PC-3 (cell line): ENCODE results near the gene MRPL46.

ENCODE experiments used
- EZH2 ChIP-seq: fragments of 300-600 bp; sonication (generic); IDR thresholded peaks from one replicate; pipeline ENCODE4 v1.6.1; 2017; ENCODE audit warnings: antibody characterized with exemption, mild to moderate bottlenecking, low read length; ENCODE audit not compliant: unreplicated experiment
- EZH2phosphoT487 ChIP-seq: fragments of 300-600 bp; sonication (generic); IDR thresholded peaks from 2 replicates; pipeline ENCODE4 v1.6.1; 2018; ENCODE audit warnings: mild to moderate bottlenecking, antibody characterized with exemption, low read length, borderline replicate concordance
- TF ChIP-seq, protein P1 (sequence below): fragments of 300-600 bp; sonication (generic); conservative IDR thresholded peaks from 2 replicates; pipeline ENCODE4 v1.5.1; 2017; ENCODE audit warnings: antibody characterized with exemption, low read depth, mild to moderate bottlenecking, low read length

DNA sequence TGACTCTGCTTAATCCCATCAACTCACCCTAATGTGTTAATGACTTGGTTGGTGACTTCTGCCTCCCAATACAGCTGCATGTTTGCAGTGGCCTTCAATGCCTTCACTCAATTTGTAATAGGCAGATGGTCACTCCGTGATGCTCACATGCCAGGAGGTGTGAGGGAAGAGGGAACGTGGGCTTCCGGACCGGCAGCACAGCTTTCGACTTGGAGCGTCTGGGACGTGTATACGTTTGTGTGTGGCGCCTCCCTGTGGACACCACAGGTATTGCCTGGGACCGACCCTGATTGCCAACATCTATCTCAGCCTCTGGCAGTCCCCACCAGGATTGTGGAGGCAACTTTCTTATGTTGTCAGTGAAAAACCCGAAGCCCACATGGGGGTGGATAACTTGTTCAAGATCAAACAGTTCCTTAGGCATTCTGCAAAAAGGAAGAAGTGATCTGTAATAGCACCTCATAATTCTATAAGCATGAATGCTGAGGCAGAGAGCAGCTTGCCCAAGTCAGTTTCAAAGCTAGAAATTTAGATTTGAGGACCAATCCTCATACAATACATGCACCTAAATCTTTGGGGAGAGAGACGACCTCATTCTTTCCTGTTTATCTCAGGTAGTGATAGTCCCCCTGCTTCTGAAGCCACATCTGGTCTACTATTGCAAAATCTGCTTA, 16.9 kb downstream of the MRPL46 start:
- TF ChIP-seq EZH2phosphoT487 (no peak), EZH2 (no peak)
- TF ChIP-seq, protein P1, sequence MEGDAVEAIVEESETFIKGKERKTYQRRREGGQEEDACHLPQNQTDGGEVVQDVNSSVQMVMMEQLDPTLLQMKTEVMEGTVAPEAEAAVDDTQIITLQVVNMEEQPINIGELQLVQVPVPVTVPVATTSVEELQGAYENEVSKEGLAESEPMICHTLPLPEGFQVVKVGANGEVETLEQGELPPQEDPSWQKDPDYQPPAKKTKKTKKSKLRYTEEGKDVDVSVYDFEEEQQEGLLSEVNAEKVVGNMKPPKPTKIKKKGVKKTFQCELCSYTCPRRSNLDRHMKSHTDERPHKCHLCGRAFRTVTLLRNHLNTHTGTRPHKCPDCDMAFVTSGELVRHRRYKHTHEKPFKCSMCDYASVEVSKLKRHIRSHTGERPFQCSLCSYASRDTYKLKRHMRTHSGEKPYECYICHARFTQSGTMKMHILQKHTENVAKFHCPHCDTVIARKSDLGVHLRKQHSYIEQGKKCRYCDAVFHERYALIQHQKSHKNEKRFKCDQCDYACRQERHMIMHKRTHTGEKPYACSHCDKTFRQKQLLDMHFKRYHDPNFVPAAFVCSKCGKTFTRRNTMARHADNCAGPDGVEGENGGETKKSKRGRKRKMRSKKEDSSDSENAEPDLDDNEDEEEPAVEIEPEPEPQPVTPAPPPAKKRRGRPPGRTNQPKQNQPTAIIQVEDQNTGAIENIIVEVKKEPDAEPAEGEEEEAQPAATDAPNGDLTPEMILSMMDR = peak; percentile 90
